Neural cell (in vitro differentiated cells): ENCODE results near the gene TRAPPC2.

ENCODE experiments used
- POLR2AphosphoS5 ChIP-seq: IDR thresholded peaks from 2 replicates; pipeline ENCODE4 v1.6.1; 2012
- REST ChIP-seq: IDR thresholded peaks from 2 replicates; pipeline ENCODE4 v1.6.1; 2012; ENCODE audit warnings: borderline replicate concordance
- SMC3 ChIP-seq: fragments of 450-650 bp; conservative IDR thresholded peaks from 2 replicates; pipeline ENCODE4 v1.6.1; 2014; ENCODE audit warnings: antibody characterized with exemption, mild to moderate bottlenecking, moderate library complexity; ENCODE audit not compliant: poor library complexity
- TF ChIP-seq, protein P1 (sequence below): fragments of 450-650 bp; IDR thresholded peaks from 2 replicates; pipeline ENCODE4 v1.5.1; 2014; ENCODE audit warnings: antibody characterized with exemption, mild to moderate bottlenecking, moderate library complexity; ENCODE audit not compliant: poor library complexity, severe bottlenecking

DNA sequence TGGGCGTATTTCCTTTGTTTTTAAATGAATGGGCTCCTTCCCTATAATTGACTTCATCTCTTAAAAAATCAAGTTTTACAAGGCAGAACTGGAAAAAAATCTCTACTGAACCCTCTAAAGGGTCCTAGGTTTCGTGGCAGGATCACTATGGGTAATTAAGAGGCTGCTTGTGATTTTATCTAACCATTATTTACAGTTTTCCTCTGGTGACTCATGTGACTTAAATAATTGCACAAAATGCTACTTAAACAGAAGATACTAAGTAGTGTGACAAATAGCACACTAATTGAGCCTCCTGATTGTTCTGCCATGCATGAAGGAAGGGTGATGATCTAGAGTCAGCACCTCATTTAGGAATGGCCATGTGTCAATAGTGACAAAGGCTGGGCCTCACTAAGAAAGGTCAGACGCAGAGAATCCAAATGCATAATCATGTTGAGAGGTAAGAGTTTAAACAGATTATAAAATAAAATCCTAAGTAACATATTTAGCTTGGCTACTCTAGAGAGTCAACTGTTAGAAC, 35.7 kb upstream of the TRAPPC2 start:
- TF ChIP-seq REST (no peak), POLR2AphosphoS5 (no peak), SMC3 (no peak)
- TF ChIP-seq, protein P1, sequence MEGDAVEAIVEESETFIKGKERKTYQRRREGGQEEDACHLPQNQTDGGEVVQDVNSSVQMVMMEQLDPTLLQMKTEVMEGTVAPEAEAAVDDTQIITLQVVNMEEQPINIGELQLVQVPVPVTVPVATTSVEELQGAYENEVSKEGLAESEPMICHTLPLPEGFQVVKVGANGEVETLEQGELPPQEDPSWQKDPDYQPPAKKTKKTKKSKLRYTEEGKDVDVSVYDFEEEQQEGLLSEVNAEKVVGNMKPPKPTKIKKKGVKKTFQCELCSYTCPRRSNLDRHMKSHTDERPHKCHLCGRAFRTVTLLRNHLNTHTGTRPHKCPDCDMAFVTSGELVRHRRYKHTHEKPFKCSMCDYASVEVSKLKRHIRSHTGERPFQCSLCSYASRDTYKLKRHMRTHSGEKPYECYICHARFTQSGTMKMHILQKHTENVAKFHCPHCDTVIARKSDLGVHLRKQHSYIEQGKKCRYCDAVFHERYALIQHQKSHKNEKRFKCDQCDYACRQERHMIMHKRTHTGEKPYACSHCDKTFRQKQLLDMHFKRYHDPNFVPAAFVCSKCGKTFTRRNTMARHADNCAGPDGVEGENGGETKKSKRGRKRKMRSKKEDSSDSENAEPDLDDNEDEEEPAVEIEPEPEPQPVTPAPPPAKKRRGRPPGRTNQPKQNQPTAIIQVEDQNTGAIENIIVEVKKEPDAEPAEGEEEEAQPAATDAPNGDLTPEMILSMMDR, result no peak
